ENCODE data around the gene SLC35F5. TPM values are rescaled to one million over a fixed set of nuclear protein-coding genes. Genes with fewer than 3 reads are reported as not detected.
"Not testable (repeated sequence)": the region's sequence is repeated elsewhere in the genome, so short reads cannot be mapped to it uniquely, and the experiment has no call there.

SLC35F5 gene
- 7.8 TPM for polyA plus RNA-seq (2012; ENCODE audit: insufficient read depth, insufficient read length)

GRCh38 chr2:113756355-113757137 lies at the start of gene SLC35F5:
Gene SLC35F5 (minus strand): TSS chr2:113756642. CDS start chr2:113756409, 233 bp downstream.
- H3K4me3 ChIP-seq (ENCODE audit: low read length): peak within 1 kb of the TSS; percentile 63
- peak; percentile 68 for DNase-seq (ENCODE audit: low read depth, low spot score)

- no peak for DNase-seq (ENCODE audit: low read depth, low spot score)
- no peak overlapping the region for H3K4me3 ChIP-seq (ENCODE audit: low read length)
These were observed 42.9 kb upstream of the SLC35F5 start for GRCh38 chr2:113799375-113799774.

- H3K4me3 ChIP-seq (ENCODE audit: low read length): no peak overlapping the region
- DNase-seq (ENCODE audit: low read depth, low spot score): no peak
These were observed 40.8 kb upstream of the SLC35F5 start for GRCh38 chr2:113797237-113797636.

GRCh38 chr2:113796592-113797175 lies 40.2 kb upstream of the SLC35F5 start:
- no peak for DNase-seq (ENCODE audit: low read depth, low spot score)
- no peak overlapping the region for H3K4me3 ChIP-seq (ENCODE audit: low read length)

- no peak for DNase-seq (ENCODE audit: low read depth, low spot score)
- no peak overlapping the region for H3K4me3 ChIP-seq (ENCODE audit: low read length)
These were observed 39.0 kb upstream of the SLC35F5 start for GRCh38 chr2:113795405-113795920.

- no peak for DNase-seq (ENCODE audit: low read depth, low spot score)
- no peak overlapping the region for H3K4me3 ChIP-seq (ENCODE audit: low read length)
These were observed 35.5 kb upstream of the SLC35F5 start for GRCh38 chr2:113791697-113792590.

GRCh38 chr2:113784823-113785744 lies 28.6 kb upstream of the SLC35F5 start:
- no peak for DNase-seq (ENCODE audit: low read depth, low spot score)
- H3K4me3 ChIP-seq (ENCODE audit: low read length): no peak overlapping the region

GRCh38 chr2:113780472-113780871 lies 24.0 kb upstream of the SLC35F5 start:
- no peak overlapping the region for H3K4me3 ChIP-seq (ENCODE audit: low read length)
- no peak for DNase-seq (ENCODE audit: low read depth, low spot score)

- no peak overlapping the region for H3K4me3 ChIP-seq (ENCODE audit: low read length)
- no peak for DNase-seq (ENCODE audit: low read depth, low spot score)
These were observed 20.9 kb upstream of the SLC35F5 start for GRCh38 chr2:113777371-113777770.

GRCh38 chr2:113776949-113777348 lies 20.5 kb upstream of the SLC35F5 start:
- no peak overlapping the region for H3K4me3 ChIP-seq (ENCODE audit: low read length)
- DNase-seq (ENCODE audit: low read depth, low spot score): no peak

- not testable (repeated sequence) for DNase-seq (ENCODE audit: low read depth, low spot score)
These were observed 18.2 kb upstream of the SLC35F5 start for GRCh38 chr2:113774616-113775015.

GRCh38 chr2:113770929-113771328 lies 14.5 kb upstream of the SLC35F5 start:
- DNase-seq (ENCODE audit: low read depth, low spot score): no peak

More at GRCh38 chr2:113774616-113775015, 18.2 kb upstream of the SLC35F5 start:
- not testable (repeated sequence) for H3K4me3 ChIP-seq (ENCODE audit: low read length)

GRCh38 chr2:113769555-113769954 lies 13.1 kb upstream of the SLC35F5 start:
- no peak for DNase-seq (ENCODE audit: low read depth, low spot score)
- no peak overlapping the region for H3K4me3 ChIP-seq (ENCODE audit: low read length)

More at GRCh38 chr2:113770929-113771328, 14.5 kb upstream of the SLC35F5 start:
- H3K4me3 ChIP-seq (ENCODE audit: low read length): no peak overlapping the region

GRCh38 chr2:113768770-113769169 lies 12.3 kb upstream of the SLC35F5 start:
- H3K4me3 ChIP-seq (ENCODE audit: low read length): no peak overlapping the region
- DNase-seq (ENCODE audit: low read depth, low spot score): no peak

- no peak overlapping the region for H3K4me3 ChIP-seq (ENCODE audit: low read length)
- no peak for DNase-seq (ENCODE audit: low read depth, low spot score)
These were observed 11.5 kb upstream of the SLC35F5 start for GRCh38 chr2:113767811-113768460.

- no peak for DNase-seq (ENCODE audit: low read depth, low spot score)
- H3K4me3 ChIP-seq (ENCODE audit: low read length): no peak overlapping the region
These were observed 8.8 kb upstream of the SLC35F5 start for GRCh38 chr2:113765276-113765675.

GRCh38 chr2:113762377-113763118 lies 6.1 kb upstream of the SLC35F5 start:
- H3K4me3 ChIP-seq (ENCODE audit: low read length): no peak overlapping the region
- no peak for DNase-seq (ENCODE audit: low read depth, low spot score)
